Activated T-cell treated with anti-CD3 and anti-CD28 coated beads, Interleukin-2, amount 50 U/mL, for 4 hours (primary cell): Measurements from ENCODE around the gene TMX3. TPM values are rescaled to one million over a fixed set of nuclear protein-coding genes. Genes with fewer than 3 reads are reported as not detected.

ENCODE experiments used
- ATAC-seq, 2 donors: fragments of 200-7000 bp; cut with Tn5 transposase; one replicate each; pipeline ENCODE4 v1.10.0; 2021
- DNase-seq: peaks from one replicate; pipeline ENCODE4 v3.0.0-alpha.2; 2020
- H3K27me3 Mint-ChIP-seq: one replicate; pipeline ENCODE4 v1.8.0; 2021; ENCODE audit warnings: low read depth, mixed read lengths
- H3K36me3 Mint-ChIP-seq: one replicate; pipeline ENCODE4 v1.8.0; 2022; ENCODE audit warnings: mixed read lengths; ENCODE audit not compliant: insufficient read depth
- H3K4me1 Mint-ChIP-seq: one replicate; pipeline ENCODE4 v1.8.0; 2021; ENCODE audit warnings: low read depth, mixed read lengths
- H3K4me3 Mint-ChIP-seq: one replicate; pipeline ENCODE4 v1.8.0; 2021; ENCODE audit warnings: mild to moderate bottlenecking, moderate library complexity, mixed read lengths
- H3K9me3 Mint-ChIP-seq: one replicate; pipeline ENCODE4 v1.8.0; 2021; ENCODE audit warnings: mixed read lengths
- total RNA-seq, 3 donors: library from RNA; stranded (reverse); gene quantifications; one replicate each; pipeline ENCODE4 v1.2.1, GENCODE V29; 2021

The TMX3 gene
- total RNA-seq, 3 donors from 2014 or later, result 38.9 to 41.7 (median 39.3) TPM

GRCh38 chr18:68693091-68693815, 21.7 kb downstream of the TMX3 start:
- DNase-seq (no peak), ATAC-seq (no peak)
- no peak overlapping the region for H3K4me3 Mint-ChIP-seq
- no peaks in the 10 kb centered on the region for H3K4me1 Mint-ChIP-seq
- H3K27me3 Mint-ChIP-seq, result no peaks in the 10 kb centered on the region
- no peaks in the 10 kb centered on the region for H3K9me3 Mint-ChIP-seq
- peaks cover 24% of the 10 kb centered on the region for H3K36me3 Mint-ChIP-seq

- Mint-ChIP-seq H3K4me1 (peaks cover 1% of the 10 kb centered on the region), H3K27me3 (no peaks in the 10 kb centered on the region), H3K4me3 (no peak overlapping the region), H3K9me3 (no peaks in the 10 kb centered on the region), H3K36me3 (peaks cover 30% of the 10 kb centered on the region)
- ATAC-seq (no peak), DNase-seq (no peak)
Measured at GRCh38 chr18:68679528-68679927, 35.4 kb downstream of the TMX3 start.

- Mint-ChIP-seq H3K4me3 (no peak overlapping the region), H3K36me3 (peaks cover 29% of the 10 kb centered on the region), H3K27me3 (no peaks in the 10 kb centered on the region), H3K9me3 (no peaks in the 10 kb centered on the region), H3K4me1 (peaks cover 1% of the 10 kb centered on the region)
- ATAC-seq (no peak), DNase-seq (no peak)
Measured at GRCh38 chr18:68676913-68677312, 38.0 kb downstream of the TMX3 start.

GRCh38 chr18:68667121-68667520, 47.8 kb downstream of the TMX3 start:
- no peaks in the 10 kb centered on the region for H3K36me3 Mint-ChIP-seq
- no peaks in the 10 kb centered on the region for H3K27me3 Mint-ChIP-seq
- ATAC-seq (no peak), DNase-seq (no peak)
- no peak overlapping the region for H3K4me3 Mint-ChIP-seq
- no peaks in the 10 kb centered on the region for H3K4me1 Mint-ChIP-seq
- no peaks in the 10 kb centered on the region for H3K9me3 Mint-ChIP-seq

- Mint-ChIP-seq H3K27me3 (no peaks in the 10 kb centered on the region), H3K4me1 (no peaks in the 10 kb centered on the region), H3K9me3 (no peaks in the 10 kb centered on the region), H3K36me3 (no peaks in the 10 kb centered on the region), H3K4me3 (no peak overlapping the region)
- DNase-seq, result no peak
- ATAC-seq, result no peak
Measured at GRCh38 chr18:68666381-68666780, 48.5 kb downstream of the TMX3 start.

GRCh38 chr18:68665628-68666027, 49.3 kb downstream of the TMX3 start:
- Mint-ChIP-seq H3K4me3 (no peak overlapping the region), H3K4me1 (no peaks in the 10 kb centered on the region), H3K36me3 (no peaks in the 10 kb centered on the region), H3K9me3 (no peaks in the 10 kb centered on the region), H3K27me3 (no peaks in the 10 kb centered on the region)
- no peak for DNase-seq
- no peak for ATAC-seq

GRCh38 chr18:68662754-68663153, 52.2 kb downstream of the TMX3 start:
- Mint-ChIP-seq H3K4me3 (no peak overlapping the region), H3K36me3 (no peaks in the 10 kb centered on the region), H3K4me1 (no peaks in the 10 kb centered on the region), H3K9me3 (no peaks in the 10 kb centered on the region), H3K27me3 (no peaks in the 10 kb centered on the region)
- DNase-seq, result no peak
- ATAC-seq, result no peak

GRCh38 chr18:68660354-68661183, 54.3 kb downstream of the TMX3 start:
- Mint-ChIP-seq H3K4me1 (no peaks in the 10 kb centered on the region), H3K36me3 (no peaks in the 10 kb centered on the region)
- ATAC-seq, result no peak

GRCh38 chr18:68648191-68648590, 66.7 kb downstream of the TMX3 start:
- Mint-ChIP-seq H3K36me3 (no peaks in the 10 kb centered on the region), H3K9me3 (no peaks in the 10 kb centered on the region), H3K4me1 (no peaks in the 10 kb centered on the region), H3K4me3 (no peak overlapping the region), H3K27me3 (peaks cover 19% of the 10 kb centered on the region)
- ATAC-seq, result no peak
- DNase-seq, result no peak

More at GRCh38 chr18:68660354-68661183, 54.3 kb downstream of the TMX3 start:
- DNase-seq, result no peak
- H3K4me3 Mint-ChIP-seq, result no peak overlapping the region
- H3K27me3 Mint-ChIP-seq, result peaks cover 2% of the 10 kb centered on the region
- H3K9me3 Mint-ChIP-seq, result no peaks in the 10 kb centered on the region

GRCh38 chr18:68642003-68642402, 72.9 kb downstream of the TMX3 start:
- Mint-ChIP-seq H3K4me1 (no peaks in the 10 kb centered on the region), H3K27me3 (peaks cover 28% of the 10 kb centered on the region), H3K9me3 (no peaks in the 10 kb centered on the region), H3K4me3 (no peak overlapping the region), H3K36me3 (no peaks in the 10 kb centered on the region)
- DNase-seq (no peak), ATAC-seq (no peak)

- Mint-ChIP-seq H3K9me3 (no peaks in the 10 kb centered on the region), H3K27me3 (peaks cover 22% of the 10 kb centered on the region), H3K36me3 (no peaks in the 10 kb centered on the region), H3K4me1 (no peaks in the 10 kb centered on the region), H3K4me3 (no peak overlapping the region)
- ATAC-seq, result no peak
- DNase-seq, result no peak
Measured at GRCh38 chr18:68640861-68641260, 74.0 kb downstream of the TMX3 start.

- no peaks in the 10 kb centered on the region for H3K9me3 Mint-ChIP-seq
- no peak overlapping the region for H3K4me3 Mint-ChIP-seq
- H3K27me3 Mint-ChIP-seq, result peaks cover 19% of the 10 kb centered on the region
- no peak for ATAC-seq
- no peak for DNase-seq
- no peaks in the 10 kb centered on the region for H3K4me1 Mint-ChIP-seq
- H3K36me3 Mint-ChIP-seq, result no peaks in the 10 kb centered on the region
Measured at GRCh38 chr18:68638613-68639012, 76.3 kb downstream of the TMX3 start.

- DNase-seq (no peak), ATAC-seq (no peak)
- no peaks in the 10 kb centered on the region for H3K4me1 Mint-ChIP-seq
- peaks cover 2% of the 10 kb centered on the region for H3K27me3 Mint-ChIP-seq
- no peaks in the 10 kb centered on the region for H3K9me3 Mint-ChIP-seq
- no peaks in the 10 kb centered on the region for H3K36me3 Mint-ChIP-seq
- no peak overlapping the region for H3K4me3 Mint-ChIP-seq
Measured at GRCh38 chr18:68627812-68628211, 87.1 kb downstream of the TMX3 start.
